DND-41 (cell line): ENCODE measurements around the gene LLGL2.

Source experiments
- CTCF ChIP-seq: IDR thresholded peaks from 2 replicates; pipeline ENCODE4 v1.5.1; 2012; ENCODE audit warnings: borderline replicate concordance, low read length, moderate library complexity, mild to moderate bottlenecking; ENCODE audit not compliant: poor library complexity, severe bottlenecking; ENCODE audit errors: extremely low read depth
- EZH2 ChIP-seq: IDR thresholded peaks from 3 replicates; pipeline ENCODE4 v1.6.1; 2012; ENCODE audit warnings: borderline replicate concordance, low read depth, mild to moderate bottlenecking, moderate library complexity, low read length, inconsistent platforms; ENCODE audit not compliant: severe bottlenecking

GRCh38 chr17:75619506-75620431, 94.3 kb downstream of the LLGL2 start:
- TF ChIP-seq CTCF: peak; percentile 72
- no peak for TF ChIP-seq EZH2
